Prostate gland (tissue), 2 donors: ENCODE data around the gene RAB8B. TPM values are rescaled to one million over a fixed set of nuclear protein-coding genes. Genes with fewer than 3 reads are reported as not detected.
A peak's percentile ranks its signal among the peaks of the same experiment; 100 is the strongest.

ENCODE experiments used
- DNase-seq: peaks from one replicate; pipeline ENCODE4 v3.0.0-alpha.2; 2019; ENCODE audit warnings: low spot score
- H3K27ac ChIP-seq, 2 donors: fragments of 200-600 bp; sonication (generic); 2 replicates each; pipeline ENCODE4 v1.5.1; 2017 to 2019
- H3K27me3 ChIP-seq: fragments of 200-600 bp; sonication (generic); replicated peaks from 2 replicates; pipeline ENCODE4 v1.5.1; 2019; ENCODE audit not compliant: insufficient read depth
- H3K36me3 ChIP-seq, 2 donors: fragments of 200-600 bp; sonication (generic); 1 replicate in 1 of 2; 2 replicates in 1 of 2; pipeline versions ENCODE4 v1.5.1 to v1.8.1; 2017 to 2019
- H3K4me1 ChIP-seq: fragments of 200-600 bp; sonication (generic); replicated peaks from 2 replicates; pipeline ENCODE4 v1.5.1; 2019
- H3K4me3 ChIP-seq, 2 donors: fragments of 200-600 bp; sonication (generic); 2 replicates each; pipeline ENCODE4 v1.5.1; 2017 to 2019
- H3K9me3 ChIP-seq: fragments of 200-600 bp; sonication (generic); 2 replicates; pipeline ENCODE4 v1.5.1; 2017
- CTCF ChIP-seq, 4 experiments: fragments of 200-600 bp in 2 of 4; fragments of 450-650 bp in 2 of 4; sonication (generic) in 2 of 4; IDR thresholded peaks; 1 replicate in 3 of 4; 2 replicates in 1 of 4; pipeline ENCODE4 v1.5.1; 2016 to 2019; ENCODE audit warnings: antibody characterized with exemption in 4 of 4, mild to moderate bottlenecking in 2 of 4, moderate library complexity in 2 of 4
- POLR2A ChIP-seq: fragments of 450-650 bp; IDR thresholded peaks from one replicate; pipeline ENCODE4 v1.6.1; 2016; ENCODE audit warnings: antibody characterized with exemption, mild to moderate bottlenecking
- POLR2AphosphoS5 ChIP-seq: sonication (generic); formaldehyde crosslinking; IDR thresholded peaks from one replicate; pipeline ENCODE4 v1.6.1; 2017; ENCODE audit warnings: antibody characterized with exemption
- WGBS: methylation state at CpG from one replicate; pipeline ENCODE4 v1.1.5; 2018; 5-methylcytosine and 5-hydroxymethylcytosine counted together
- intact Hi-C: fragments of 100-400 bp; cut with DNase I; formaldehyde crosslinking; loops from one replicate; pipeline ENCODE4 v1.14.2; 2022
- total RNA-seq, 2 donors: library from RNA; depleted of rRNA; stranded (reverse); fragments of >200 nt; gene quantifications; one replicate each; pipeline ENCODE4 v1.1.0, GENCODE V29; 2016

The RAB8B gene
- total RNA-seq, 2 donors from 2014 or later: 18.5 to 29.2 TPM

- Histone ChIP-seq H3K9me3 (no peaks in the 10 kb centered on the region), H3K4me3 (peak overlapping the region; percentile 75 to 82), H3K27ac (peak overlapping the region; percentile 47 to 88), H3K4me1 (no peaks in the 10 kb centered on the region), H3K36me3 (no peaks in the 10 kb centered on the region), H3K27me3 (no peaks in the 10 kb centered on the region)
- intact Hi-C loops: loop anchor here (2.0 kb wide), 1 partner anchor 88 kb away; the partner anchor contains the start of gene APH1B
- 38% methylated on average over 10 of the region's 10 CpGs for WGBS
- TF ChIP-seq CTCF (IDR thresholded peaks at IDR 0.05): no peak
- TF ChIP-seq POLR2AphosphoS5: no peak
- no peak for TF ChIP-seq POLR2A
- no peak for DNase-seq
Measured at GRCh38 chr15:63188247-63188925, 1.0 kb upstream of the RAB8B start.

- WGBS: 14% methylated on average over 10 of the region's 10 CpGs
- DNase-seq: no peak
- intact Hi-C loops: loop anchor here (2.0 kb wide), 1 partner anchor 87 kb away; the partner anchor contains the start of gene APH1B
- Histone ChIP-seq H3K4me3 (peak overlapping the region; percentile 75 to 82), H3K27me3 (no peaks in the 10 kb centered on the region), H3K27ac (peak overlapping the region; percentile 87 to 88), H3K4me1 (no peaks in the 10 kb centered on the region), H3K36me3 (no peaks in the 10 kb centered on the region), H3K9me3 (no peaks in the 10 kb centered on the region)
- TF ChIP-seq POLR2AphosphoS5: no peak
- no peak for TF ChIP-seq POLR2A
- no peak for TF ChIP-seq CTCF (IDR thresholded peaks at IDR 0.05)
Measured at GRCh38 chr15:63189941-63190768, 749 bp downstream of the RAB8B start.

GRCh38 chr15:63190769-63191649 is 1.6 kb downstream of the RAB8B start:
- Histone ChIP-seq H3K4me3 (peak overlapping the region; percentile 75 to 82), H3K4me1 (no peaks in the 10 kb centered on the region), H3K27ac (peak overlapping the region; percentile 87 to 88), H3K36me3 (no peaks in the 10 kb centered on the region), H3K9me3 (no peaks in the 10 kb centered on the region), H3K27me3 (no peaks in the 10 kb centered on the region)
- DNase-seq: no peak
- TF ChIP-seq POLR2AphosphoS5: peak; percentile 3
- TF ChIP-seq CTCF (IDR thresholded peaks at IDR 0.05): no peak
- no peak for TF ChIP-seq POLR2A
- intact Hi-C loops: no loop called here
- WGBS: 73% methylated on average over 3 of the region's 3 CpGs

GRCh38 chr15:63191895-63192618 is 2.7 kb downstream of the RAB8B start:
- no peaks in the 10 kb centered on the region for H3K4me1 ChIP-seq
- DNase-seq: no peak
- intact Hi-C loops: no loop called here
- H3K36me3 ChIP-seq: no peaks in the 10 kb centered on the region
- no peak overlapping the region for H3K4me3 ChIP-seq
- H3K27me3 ChIP-seq: no peaks in the 10 kb centered on the region
- H3K9me3 ChIP-seq: no peaks in the 10 kb centered on the region
- WGBS: 86% methylated on average over 3 of the region's 3 CpGs
- H3K27ac ChIP-seq: no peak overlapping the region
- TF ChIP-seq CTCF (IDR thresholded peaks at IDR 0.05) (no peak), POLR2AphosphoS5 (no peak), POLR2A (no peak)
